HG02642 (cell line): ENCODE data around the gene SPIRE1.
A peak's percentile ranks its signal among the peaks of the same experiment; 100 is the strongest.

Experiments used
- ATAC-seq: cut with Tn5 transposase; IDR thresholded peaks from one replicate; pipeline ENCODE4 v1.9.1; 2021; ENCODE audit warnings: mild to moderate bottlenecking; ENCODE audit not compliant: unreplicated experiment, poor library complexity

The SPIRE1 gene

GRCh38 chr18:12657684-12658425 lies at the start of gene SPIRE1:
Gene SPIRE1 (minus strand): TSS chr18:12658107. CDS start chr18:12657866, 241 bp downstream.
- ATAC-seq = peak; percentile 77

DNA sequence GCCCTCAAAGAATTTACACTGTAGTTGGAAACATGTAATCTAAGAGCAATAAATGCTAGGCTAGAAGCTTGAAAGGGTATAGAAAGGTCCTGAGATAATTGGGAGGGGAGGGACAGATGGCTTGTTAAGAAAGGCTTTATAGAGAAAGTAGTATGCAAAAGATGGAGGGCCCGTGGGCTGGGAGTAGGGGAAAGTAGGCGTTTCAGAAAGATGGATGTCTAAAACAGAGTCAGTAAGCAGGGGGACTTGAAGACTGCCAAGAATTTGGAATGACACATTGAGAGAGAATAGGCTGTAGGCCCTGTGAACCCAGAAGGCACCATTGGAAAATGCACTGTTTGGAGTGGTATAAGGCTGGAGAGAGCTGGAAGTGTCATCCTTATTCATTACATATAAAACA lies 45.8 kb upstream of the SPIRE1 start:
- no peak for ATAC-seq

GRCh38 chr18:12703096-12703567 lies 45.2 kb upstream of the SPIRE1 start:
- ATAC-seq = no peak

- peak; percentile 85 for ATAC-seq
Measured at GRCh38 chr18:12702221-12703095, 44.6 kb upstream of the SPIRE1 start, which contains the start of the genes CEP76 and PSMG2. Gene CEP76 (minus strand): TSS chr18:12702723. CDS start chr18:12702548, 175 bp downstream. Gene PSMG2 (plus strand): TSS chr18:12703042. CDS start chr18:12703108, 66 bp downstream.

GRCh38 chr18:12701161-12701560 lies 43.3 kb upstream of the SPIRE1 start:
- no peak for ATAC-seq

GRCh38 chr18:12699747-12700146 lies 41.8 kb upstream of the SPIRE1 start:
- ATAC-seq = no peak

GRCh38 chr18:12694032-12694431 lies 36.1 kb upstream of the SPIRE1 start:
- no peak for ATAC-seq

DNA sequence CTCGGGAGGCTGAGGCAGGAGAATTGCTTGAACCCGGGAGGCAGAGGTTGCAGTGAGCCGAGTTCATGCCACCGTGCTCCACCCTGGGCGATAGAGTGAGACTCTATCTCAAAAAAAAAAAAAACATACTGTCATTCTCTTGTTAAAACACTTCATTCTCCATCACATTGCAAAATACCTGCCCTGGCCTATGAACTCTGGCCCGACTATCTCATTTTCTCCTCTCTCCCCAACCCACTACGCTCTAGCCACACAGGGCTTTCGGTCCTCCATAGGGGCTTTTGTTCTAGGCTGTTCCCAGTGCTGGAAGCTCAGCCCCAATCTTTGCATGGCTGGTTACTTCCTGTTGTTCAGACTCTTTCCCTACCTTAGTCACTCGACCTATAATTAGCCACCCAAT lies 34.3 kb upstream of the SPIRE1 start:
- ATAC-seq = no peak

GRCh38 chr18:12689256-12689850 lies 31.4 kb upstream of the SPIRE1 start:
- no peak for ATAC-seq

DNA sequence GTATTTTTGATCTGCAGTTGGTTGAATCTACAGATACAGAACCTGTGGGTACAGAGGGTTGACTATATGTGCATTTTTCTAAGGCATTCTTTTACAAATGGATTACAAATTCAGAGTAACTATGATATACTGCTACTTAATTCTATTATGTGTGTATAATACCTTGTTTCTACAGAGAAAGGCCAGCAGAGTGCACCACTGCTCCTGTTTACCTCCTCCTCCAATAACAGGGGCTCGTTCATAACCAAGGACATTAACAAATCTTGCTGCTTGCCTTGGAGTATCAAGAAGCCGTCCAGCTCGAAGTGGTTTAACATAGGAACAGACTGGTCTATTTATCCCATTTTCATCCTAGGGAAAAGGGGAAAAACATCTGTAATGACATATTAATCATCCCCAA lies 28.2 kb upstream of the SPIRE1 start:
- no peak for ATAC-seq

GRCh38 chr18:12679183-12679786 lies 21.4 kb upstream of the SPIRE1 start:
- no peak for ATAC-seq

DNA sequence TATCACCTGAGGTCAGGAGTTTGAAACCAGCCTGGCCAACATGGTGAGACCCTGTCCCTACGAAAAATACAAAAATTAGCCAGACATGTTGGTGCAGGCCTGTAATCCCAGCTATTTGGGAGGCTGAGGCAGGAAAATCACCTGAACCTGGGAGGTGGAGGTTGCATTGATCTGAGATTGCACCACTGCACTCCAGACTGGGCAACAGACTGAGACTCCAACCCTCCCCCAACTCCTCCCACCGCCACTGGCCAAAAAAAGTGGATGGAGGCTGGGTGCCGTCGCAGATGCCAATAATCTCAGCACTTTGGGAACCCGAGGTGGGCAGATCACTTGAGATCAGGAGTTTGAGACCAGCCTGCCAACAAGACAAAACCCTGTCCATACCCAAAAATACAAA lies 10.1 kb upstream of the SPIRE1 start:
- no peak for ATAC-seq

DNA sequence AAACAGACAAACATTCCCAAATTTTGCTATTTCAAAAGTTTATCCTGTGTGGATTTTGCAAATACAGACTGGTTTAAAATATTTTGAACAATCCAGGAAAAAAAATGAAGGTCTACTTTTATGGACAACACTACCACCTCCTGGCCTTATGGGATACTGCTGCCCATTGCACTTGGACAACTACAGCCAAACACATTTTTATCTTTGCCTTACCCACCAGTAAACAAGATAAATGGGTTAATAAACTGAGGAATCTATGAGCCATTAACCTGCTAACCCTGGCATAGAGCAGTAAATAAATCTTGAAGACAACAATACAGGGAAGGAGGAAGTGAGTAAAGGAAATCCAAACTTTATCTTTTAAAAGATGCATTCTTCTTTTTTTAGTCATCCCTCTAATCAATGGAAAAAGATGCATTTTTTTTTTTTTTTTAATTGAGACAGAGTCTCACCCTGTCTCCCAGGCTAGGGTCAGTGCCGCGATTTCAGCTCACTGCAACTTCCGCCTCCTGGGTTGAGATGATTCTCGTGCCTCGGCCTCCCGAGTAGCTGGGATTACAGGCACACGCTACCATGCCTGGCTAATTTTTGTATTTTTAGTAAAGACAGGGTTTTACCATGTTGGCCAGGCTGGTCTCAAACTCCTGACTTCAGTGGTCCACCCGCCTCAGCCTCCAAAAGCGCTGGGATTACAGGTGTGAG lies 2.1 kb upstream of the SPIRE1 start:
- no peak for ATAC-seq

GRCh38 chr18:12658426-12659138 lies 675 bp upstream of the SPIRE1 start:
- ATAC-seq = peak; percentile 26

DNA sequence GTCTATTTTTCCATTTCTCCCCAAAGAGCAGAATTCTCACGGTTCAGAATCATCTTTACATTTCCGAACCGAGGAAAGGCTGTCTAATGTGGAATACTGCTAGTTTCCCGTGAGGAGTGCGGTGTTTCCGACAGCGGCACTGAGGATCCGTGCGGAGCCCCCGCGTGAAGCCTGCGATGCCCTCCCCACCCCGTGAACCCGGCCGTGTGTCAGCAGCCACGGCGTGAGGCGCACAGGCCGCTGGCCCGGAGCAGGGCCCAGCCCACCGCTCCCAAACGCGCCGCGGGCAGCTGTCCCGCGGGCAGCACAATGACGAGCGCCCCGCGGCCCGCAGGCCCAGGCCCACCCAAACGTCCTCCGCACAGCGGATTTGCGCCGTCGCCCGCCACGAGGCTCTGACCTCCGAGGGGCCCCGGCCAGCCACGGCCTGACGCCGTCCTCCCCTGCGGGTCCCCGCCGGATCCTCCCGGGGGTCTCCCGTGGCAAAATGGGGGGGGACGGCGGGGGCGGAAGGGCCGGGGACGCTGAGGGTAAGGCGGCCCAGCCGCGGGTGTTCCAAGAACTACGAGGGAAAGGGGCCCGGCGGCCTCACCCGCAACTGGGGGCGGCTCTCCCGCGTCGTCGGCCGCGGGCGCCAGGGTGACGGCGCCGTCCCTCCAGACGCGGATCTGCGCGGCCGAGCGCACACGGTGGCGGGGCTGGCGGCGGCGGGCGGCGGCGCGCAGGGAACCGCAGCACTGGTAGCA lies 796 bp downstream of the SPIRE1 start:
- ATAC-seq = peak; percentile 52

DNA sequence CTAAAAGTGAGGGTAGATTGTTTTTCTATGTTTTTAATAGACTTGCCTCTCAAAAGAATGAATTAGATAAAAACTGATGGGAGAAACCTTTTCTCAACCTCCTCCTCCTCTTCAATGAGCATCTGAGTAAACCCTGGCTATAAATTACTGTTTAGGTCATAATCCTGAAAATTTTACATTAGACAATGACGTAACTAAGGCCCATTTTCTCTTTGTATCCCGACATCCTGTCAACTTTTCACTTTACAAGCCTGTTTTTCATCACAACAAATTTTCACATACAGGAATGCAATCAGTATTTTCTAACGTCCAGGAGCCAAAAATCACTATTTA lies 1.3 kb downstream of the SPIRE1 start:
- no peak for ATAC-seq

DNA sequence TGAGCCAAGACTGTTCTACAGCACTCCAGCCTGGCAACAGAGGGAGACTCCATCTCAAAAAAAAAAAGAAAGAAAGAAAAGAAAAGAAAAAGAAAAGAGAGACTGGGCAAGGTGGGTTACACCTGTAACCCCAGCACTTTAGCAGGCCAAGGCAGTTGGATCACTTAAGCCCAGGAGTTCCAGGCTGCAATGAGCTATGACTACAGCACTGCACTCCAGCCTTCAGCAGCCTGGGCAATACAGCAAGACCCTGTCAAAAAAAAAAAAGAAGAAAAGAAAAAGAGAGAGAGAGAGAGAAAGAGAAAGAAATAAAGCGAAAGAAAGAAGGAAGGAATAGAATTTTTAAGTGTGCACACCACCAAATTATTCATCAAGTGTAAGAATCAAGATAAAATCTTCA lies 2.9 kb downstream of the SPIRE1 start:
- no peak for ATAC-seq

- no peak for ATAC-seq
Measured at GRCh38 chr18:12652861-12653401, 5.0 kb downstream of the SPIRE1 start.
